ENCODE data around the gene BICDL1. TPM values are rescaled to one million over a fixed set of nuclear protein-coding genes. Genes with fewer than 3 reads are reported as not detected.

BICDL1 gene
- polyA plus RNA-seq, 1 of the 3 experiments (the other 2 are of a cell fraction) = 0.35 TPM

GRCh38 chr12:120086801-120087621 lies 98.0 kb downstream of the BICDL1 start (continued):
- TF ChIP-seq NRF1 (IDR thresholded peaks at IDR 0.05; ENCODE audit: low read depth, low read length) (no peak), JUND (IDR thresholded peaks at IDR 0.05) (no peak), CTCF (IDR thresholded peaks at IDR 0.05) (peak; percentile 92), RCOR1 (IDR thresholded peaks at IDR 0.05; ENCODE audit: low read length) (peak; percentile 72), CHD2 (IDR thresholded peaks at IDR 0.05; ENCODE audit: low read length, partially characterized antibody) (peak; percentile 82), GATA2 (CRISPR knock-in tag; IDR thresholded peaks at IDR 0.05) (no peak), TCF12 (IDR thresholded peaks at IDR 0.05) (peak; percentile 69; the same call in 1 of the 2 replicates), YY1 (IDR thresholded peaks at IDR 0.05; ENCODE audit: low read depth) (peak; percentile 52; the same call in 1 of the 2 replicates), RFX5 (IDR thresholded peaks at IDR 0.05; ENCODE audit: low read length) (peak; percentile 93), FOSL2 (IDR thresholded peaks at IDR 0.05; ENCODE audit: borderline replicate concordance, low read depth) (peak; percentile 18; the same call in 1 of the 2 replicates), FOXJ3 (CRISPR knock-in tag; IDR thresholded peaks at IDR 0.05) (peak; percentile 78; the same call in 1 of the 2 replicates), RXRA (IDR thresholded peaks at IDR 0.05; ENCODE audit: borderline replicate concordance, low read depth) (no peak), FOXM1 (IDR thresholded peaks at IDR 0.05; ENCODE audit: low read depth) (no peak)

- DNase-seq = no peak
- H3K27ac ChIP-seq (ENCODE audit: low read depth in 2 of 2, low read length in 1 of 2) = no peak overlapping the region
- no peak overlapping the region for H3K9ac ChIP-seq
- H3K4me3 ChIP-seq (ENCODE audit: low read depth in 2 of 2, low read length in 1 of 2) = no peak overlapping the region
- H2AFZ ChIP-seq (ENCODE audit: low read depth) = no peak overlapping the region
- CTCF ChIA-PET = no interaction called here
- peaks cover 7% of the 10 kb centered on the region for H3F3A ChIP-seq (replicated peaks; ENCODE audit: insufficient read depth)
- H3K4me1 ChIP-seq (ENCODE audit: control insufficient read depth in 1 of 2, insufficient read depth in 2 of 2, low read depth in 1 of 2, low read length in 1 of 2) = peaks cover 0 to 34% of the 10 kb centered on the region in 2 experiments; a peak in 1 of 4 replicates
- WGBS (ENCODE audit: low lambda C conversion rate) = 77% methylated on average over 8 of the region's 8 CpGs
- H3K36me3 ChIP-seq (replicated peaks in 1 of 2; ENCODE audit: control insufficient read depth in 1 of 2, insufficient read depth in 2 of 2, low read length in 1 of 2) = peaks cover 0 to 7% of the 10 kb centered on the region in 2 experiments
- TF ChIP-seq USF1 (IDR thresholded peaks at IDR 0.05; ENCODE audit: borderline replicate concordance, low read depth) (no peak), CTCF (IDR thresholded peaks at IDR 0.05) (no peak), FOXJ3 (CRISPR knock-in tag; IDR thresholded peaks at IDR 0.05) (no peak), IRF3 (IDR thresholded peaks at IDR 0.05; ENCODE audit: low read depth, low read length) (no peak), NFIC (IDR thresholded peaks at IDR 0.05; ENCODE audit: borderline replicate concordance) (no peak), NRF1 (IDR thresholded peaks at IDR 0.05; ENCODE audit: low read depth, low read length) (no peak), EZH2phosphoT487 (IDR thresholded peaks at IDR 0.05; ENCODE audit: borderline replicate concordance, low read depth) (no peak), RCOR1 (IDR thresholded peaks at IDR 0.05; ENCODE audit: low read length) (no peak), PBX3 (IDR thresholded peaks at IDR 0.05) (no peak), CHD2 (IDR thresholded peaks at IDR 0.05; ENCODE audit: low read length, partially characterized antibody) (no peak), RAD21 (IDR thresholded peaks at IDR 0.05; ENCODE audit: low read length) (no peak), MEF2A (IDR thresholded peaks at IDR 0.05; ENCODE audit: borderline replicate concordance, low read depth) (no peak), GABPA (IDR thresholded peaks at IDR 0.05; ENCODE audit: low read depth) (no peak), TAF1 (IDR thresholded peaks at IDR 0.05; ENCODE audit: borderline replicate concordance, low read depth, low read length) (no peak), MAX (IDR thresholded peaks at IDR 0.05; ENCODE audit: low read depth) (no peak), MXI1 (IDR thresholded peaks at IDR 0.05; ENCODE audit: low read depth, low read length) (no peak)
- H3K9me2 ChIP-seq = no peaks in the 10 kb centered on the region
- no peak overlapping the region for H3K4me2 ChIP-seq
- H3K79me2 ChIP-seq (ENCODE audit: insufficient read depth) = no peaks in the 10 kb centered on the region
- H4K20me1 ChIP-seq (ENCODE audit: insufficient read depth) = 0 out of 2 replicates have a peak, but pooled peaks cover 3% of the 10 kb centered on the region
- H3K27me3 ChIP-seq (ENCODE audit: insufficient read depth) = no peaks in the 10 kb centered on the region
- H3K9me3 ChIP-seq = no peaks in the 10 kb centered on the region
- POLR2A ChIA-PET = interaction anchor here (1.4 kb wide), 1 partner anchor 112 kb away, joined by 4 read pairs; the partner anchor contains the start of gene RPLP0
Observed at GRCh38 chr12:120089105-120089504, 100.1 kb downstream of the BICDL1 start.
